ENCODE data around the gene NCSTN.

The NCSTN gene

DNA sequence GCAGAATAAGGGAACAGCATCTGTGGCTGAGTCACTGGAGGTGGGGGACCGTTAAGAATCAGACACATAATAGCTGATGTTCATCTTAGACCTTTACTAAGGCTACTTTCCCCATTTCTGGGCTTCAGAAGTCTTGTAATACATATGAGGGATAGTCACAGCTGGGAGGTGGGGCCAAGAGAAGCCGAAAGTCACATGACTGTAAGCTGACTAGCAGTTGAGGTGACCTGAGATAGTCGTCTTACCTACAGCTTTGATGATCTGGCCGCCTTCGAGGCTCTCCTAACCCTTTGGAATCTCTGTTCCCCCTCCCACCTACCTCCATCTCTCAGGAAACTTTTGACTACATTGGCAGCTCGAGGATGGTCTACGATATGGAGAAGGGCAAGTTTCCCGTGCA is 9.4 kb downstream of the NCSTN start:
- DNase-seq, result no peak

- DNase-seq, result no peak
These were observed 10.0 kb downstream of the NCSTN start for GRCh38 chr1:160353223-160353622.

- no peak for DNase-seq
These were observed 11.3 kb downstream of the NCSTN start for GRCh38 chr1:160354388-160354985.

DNA sequence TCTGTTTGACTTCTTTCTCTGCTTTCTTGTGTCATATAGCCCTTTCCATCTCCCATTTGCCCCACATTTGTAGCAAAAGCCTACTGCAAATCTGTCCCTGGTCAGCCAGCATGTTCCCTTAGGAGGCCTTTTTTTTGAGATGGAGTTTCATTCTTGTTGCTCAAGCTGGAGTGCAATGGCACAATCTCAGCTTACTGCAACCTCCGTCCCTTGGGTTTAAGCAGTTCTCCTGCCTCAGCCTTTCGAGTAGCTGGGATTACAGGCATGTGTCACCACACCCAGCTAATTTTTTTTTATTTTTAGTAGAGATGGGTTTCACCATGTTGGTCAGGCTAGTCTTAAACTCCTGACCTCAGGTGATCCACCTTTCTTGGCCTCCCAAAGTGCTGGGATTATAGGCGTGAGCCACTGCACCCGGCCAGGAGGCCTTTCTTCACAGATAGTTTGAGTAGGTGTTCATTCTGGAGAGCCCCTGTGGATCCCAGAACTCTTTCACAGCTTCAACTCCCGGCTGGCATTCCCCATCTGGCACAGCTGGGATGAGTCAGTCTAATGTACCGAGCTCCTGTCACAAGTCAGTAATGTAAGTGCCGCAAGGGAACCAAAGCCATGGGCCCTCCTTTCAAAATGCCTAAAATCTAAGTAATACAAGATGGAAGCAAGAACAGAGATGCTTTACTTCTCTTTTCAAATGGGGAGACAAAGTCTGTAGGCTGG is 14.3 kb downstream of the NCSTN start:
- no peak for DNase-seq

GRCh38 chr1:160358073-160358472 is 14.9 kb downstream of the NCSTN start:
- DNase-seq, result no peak

GRCh38 chr1:160359559-160360226 is 16.5 kb downstream of the NCSTN start:
- DNase-seq, result no peak

- no peak for DNase-seq
These were observed 17.1 kb downstream of the NCSTN start for GRCh38 chr1:160360227-160360695.

DNA sequence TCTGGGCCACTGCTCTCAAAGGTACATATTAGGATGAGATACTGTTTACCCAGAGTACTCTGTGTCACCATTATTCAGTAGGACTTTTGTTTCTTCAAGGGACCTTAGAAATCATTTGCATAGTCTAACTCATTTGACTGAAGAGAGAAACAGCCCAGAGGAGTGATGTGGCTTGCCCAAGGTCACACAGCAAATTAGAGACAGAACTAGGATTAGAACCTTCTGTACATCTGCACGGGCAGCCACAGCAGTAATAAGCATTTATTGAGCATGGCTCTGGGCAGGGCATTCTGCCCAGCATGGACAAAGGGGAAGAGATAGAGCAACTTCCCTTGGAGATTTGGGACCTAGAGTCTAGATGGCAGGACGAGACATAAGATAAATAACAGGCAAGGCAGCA is 18.0 kb downstream of the NCSTN start:
- no peak for DNase-seq

- no peak for DNase-seq
These were observed 18.6 kb downstream of the NCSTN start for GRCh38 chr1:160361814-160362167.

- no peak for DNase-seq
These were observed 19.2 kb downstream of the NCSTN start for GRCh38 chr1:160362168-160362957.

GRCh38 chr1:160363010-160363409 is 19.8 kb downstream of the NCSTN start:
- DNase-seq, result no peak

GRCh38 chr1:160363951-160364735 is 21.0 kb downstream of the NCSTN start:
- no peak for DNase-seq

- no peak for DNase-seq
These were observed 22.1 kb downstream of the NCSTN start for GRCh38 chr1:160365325-160365724.

DNA sequence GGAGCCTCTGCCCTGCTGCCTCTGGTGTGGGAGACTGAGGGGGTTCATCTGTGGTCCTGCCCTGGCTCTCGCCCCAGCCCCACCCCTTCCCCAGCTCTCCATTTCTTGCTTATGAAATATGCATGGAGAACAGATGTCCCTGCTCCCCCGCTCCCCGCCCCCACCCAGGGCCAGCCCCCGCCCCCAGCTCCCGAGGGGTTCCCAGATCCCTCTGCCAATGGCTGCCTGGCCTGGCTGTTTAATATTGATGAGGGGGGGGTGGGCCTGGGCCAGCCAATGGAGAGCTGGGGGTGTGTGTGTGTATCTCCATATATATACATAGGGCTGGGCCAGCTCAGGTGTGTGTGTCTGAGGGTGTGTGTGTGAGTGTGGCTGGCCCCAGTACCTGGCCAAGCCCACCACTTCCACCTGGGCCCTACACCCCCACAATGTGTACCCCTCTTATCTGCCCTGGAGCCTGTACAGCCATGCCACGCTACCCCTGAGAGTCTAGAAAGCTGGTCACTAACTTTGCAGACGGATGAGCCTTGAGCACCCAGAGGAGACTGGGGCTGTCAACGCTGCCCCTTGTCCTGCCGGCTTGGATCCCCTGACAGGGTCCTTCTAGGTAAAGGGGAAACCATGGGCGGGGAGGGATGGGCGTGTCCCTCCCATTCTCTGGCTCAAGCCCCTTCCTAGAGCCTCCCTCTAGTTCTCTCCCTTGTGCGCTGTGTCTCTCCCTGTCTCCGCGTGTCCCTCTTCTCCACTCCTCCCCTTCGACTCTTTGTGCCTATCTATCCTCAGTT is 23.7 kb downstream of the NCSTN start, which contains the start of gene NHLH1:
NHLH1 (plus strand) TSS at position 341 of the 785 bp plus-strand sequence. CDS start 3,661 bp downstream, outside the sequence.
- DNase-seq, result no peak

- no peak for DNase-seq
These were observed 24.3 kb downstream of the NCSTN start for GRCh38 chr1:160367516-160367900.

- DNase-seq, result no peak
These were observed 25.0 kb downstream of the NCSTN start for GRCh38 chr1:160367934-160368923.

- no peak for DNase-seq
These were observed 25.9 kb downstream of the NCSTN start for GRCh38 chr1:160369087-160369486.

GRCh38 chr1:160370561-160371345 is 27.6 kb downstream of the NCSTN start:
- DNase-seq, result no peak

DNA sequence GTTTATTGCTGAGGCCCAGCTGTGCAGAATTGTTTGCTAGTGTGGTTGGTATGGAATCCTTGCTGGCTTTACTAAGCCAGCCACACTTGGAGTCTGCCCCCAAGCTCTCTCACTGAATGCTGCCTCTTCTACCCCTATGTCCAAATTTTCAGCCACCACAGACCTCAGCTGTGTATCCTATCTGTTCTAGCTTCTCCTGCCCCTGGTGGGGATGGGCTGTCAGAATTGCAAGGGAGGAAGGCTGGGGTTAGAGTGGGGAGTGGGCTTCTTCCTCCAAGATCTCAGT is 28.1 kb downstream of the NCSTN start:
- no peak for DNase-seq

DNA sequence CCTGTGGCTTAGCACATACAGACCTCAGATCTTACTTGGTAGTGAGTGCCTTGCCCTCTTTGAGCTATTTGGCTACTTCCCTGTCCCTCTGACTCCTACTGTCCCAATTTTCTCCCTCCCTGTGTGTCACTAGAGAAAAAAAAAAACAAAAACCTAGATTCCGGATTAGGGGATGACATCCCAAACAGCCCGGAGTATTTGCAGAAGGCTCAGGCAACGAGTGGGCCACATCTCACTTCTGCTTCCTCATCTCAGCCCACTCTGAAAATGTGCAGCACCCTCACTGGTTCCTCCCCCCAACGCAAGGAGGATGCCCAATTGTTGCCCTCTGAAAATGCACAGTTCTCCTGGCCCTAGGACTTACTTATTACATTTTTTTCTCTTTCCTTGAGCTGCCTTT is 28.6 kb downstream of the NCSTN start:
- no peak for DNase-seq

Data from activated CD4-positive, alpha-beta T cell treated with anti-CD3 and anti-CD28 coated beads for 1 hour (primary cell).